ENCODE data around the gene RACGAP1. TPM values are rescaled to one million over a fixed set of nuclear protein-coding genes. Genes with fewer than 3 reads are reported as not detected.
"Not testable (repeated sequence)": the region's sequence is repeated elsewhere in the genome, so short reads cannot be mapped to it uniquely, and the experiment has no call there.

RACGAP1 gene
- polyA plus RNA-seq, 3 donors = 3.1 to 5.4 (median 3.6) TPM

- peaks cover 16 to 18% of the 10 kb centered on the region in 2 donors for H3K36me3 Mint-ChIP-seq
Measured at GRCh38 chr12:49987625-49988303, 37.5 kb downstream of the RACGAP1 start.

DNA sequence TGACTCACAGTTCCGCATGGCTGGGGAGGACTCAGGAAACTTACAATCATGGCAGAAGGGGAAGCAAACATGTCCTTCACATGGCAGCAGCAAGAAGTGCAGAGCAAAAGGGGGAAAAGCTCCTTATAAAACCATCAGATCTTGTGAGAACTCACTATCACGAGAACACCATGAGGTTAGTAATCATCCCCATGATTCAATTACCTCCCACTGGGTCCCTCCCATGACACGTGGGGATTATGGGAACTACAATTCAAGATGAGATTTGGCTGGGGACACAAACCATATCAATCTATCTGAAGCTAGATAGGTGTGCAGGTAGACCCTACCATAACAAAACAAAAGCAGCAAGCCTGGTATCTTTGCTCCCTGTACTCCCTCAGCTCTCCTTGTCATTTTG lies 38.8 kb downstream of the RACGAP1 start:
- DNase-seq; H3K27me3 Mint-ChIP-seq (ENCODE audit: low read depth in 3 of 3); H3K4me2 ChIP-seq (replicated peaks; ENCODE audit: extremely low read depth, low read length, poor library complexity, severe bottlenecking); H3K9me3 Mint-ChIP-seq; H3K9me3 ChIP-seq (replicated peaks in 1 of 2; ENCODE audit: control insufficient read depth in 1 of 2, insufficient read depth in 1 of 2, low read length in 2 of 2); H4K20me1 ChIP-seq (ENCODE audit: insufficient read depth, low read length); H3K27me3 ChIP-seq (ENCODE audit: control insufficient read depth in 2 of 2, insufficient read depth in 2 of 2, low read length in 2 of 2); H3K4me3 ChIP-seq (replicated peaks in 1 of 3; ENCODE audit: low read depth in 2 of 3, low read length in 3 of 3); intact Hi-C loops (cut with micrococcal nuclease); H2AFZ ChIP-seq (ENCODE audit: insufficient read depth, low read depth, low read length, poor library complexity, severe bottlenecking); H3K9ac ChIP-seq (ENCODE audit: insufficient read depth, low read length, poor library complexity, severe bottlenecking); H3K36me3 ChIP-seq (replicated peaks in 1 of 2; ENCODE audit: control insufficient read depth in 1 of 2, insufficient read depth in 2 of 2, low read length in 2 of 2); H3K4me3 Mint-ChIP-seq; H3K36me3 Mint-ChIP-seq; H3K79me2 ChIP-seq (ENCODE audit: insufficient read depth, low read length): not testable (repeated sequence)
- Histone ChIP-seq H3K4me1 (ENCODE audit: control insufficient read depth in 1 of 2, insufficient read depth in 2 of 2, low read length in 2 of 2) (peaks cover 87 to 96% of the 10 kb centered on the region in 2 donors), H3K27ac (ENCODE audit: low read depth in 1 of 2, low read length in 2 of 2) (peak overlapping the region in 1 of 2 donors; percentile 86)
- peak overlapping the region; percentile 58 to 92 (median 79) for H3K27ac Mint-ChIP-seq
- H3K4me1 Mint-ChIP-seq = peaks cover 89% of the 10 kb centered on the region
- WGBS (ENCODE audit: insufficient coverage) = no CpG with 5 or more reads among the region's 3 CpGs

More at GRCh38 chr12:49987625-49988303, 37.5 kb downstream of the RACGAP1 start:
- H3K4me1 Mint-ChIP-seq = peaks cover 82% of the 10 kb centered on the region
- H2AFZ ChIP-seq (ENCODE audit: insufficient read depth, low read depth, low read length, poor library complexity, severe bottlenecking) = no peak overlapping the region
- peaks cover 6 to 12% of the 10 kb centered on the region in 2 donors for H3K36me3 ChIP-seq (replicated peaks in 1 of 2; ENCODE audit: control insufficient read depth in 1 of 2, insufficient read depth in 2 of 2, low read length in 2 of 2)
- peaks cover 0 to 4% (median 0%) of the 10 kb centered on the region in 7 donors for H3K9me3 Mint-ChIP-seq
- peak overlapping the region in 1 of 3 experiments; percentile 26 for H3K4me3 ChIP-seq (replicated peaks in 1 of 3; ENCODE audit: low read depth in 2 of 3, low read length in 3 of 3)
- no peaks in the 10 kb centered on the region for H4K20me1 ChIP-seq (ENCODE audit: insufficient read depth, low read length)
- peak overlapping the region; percentile 78 to 92 (median 86) for H3K27ac Mint-ChIP-seq
- H3K27me3 Mint-ChIP-seq (ENCODE audit: low read depth in 3 of 3) = peaks cover 0 to 1% (median 1%) of the 10 kb centered on the region in 3 donors
- TF ChIP-seq, protein P1, sequence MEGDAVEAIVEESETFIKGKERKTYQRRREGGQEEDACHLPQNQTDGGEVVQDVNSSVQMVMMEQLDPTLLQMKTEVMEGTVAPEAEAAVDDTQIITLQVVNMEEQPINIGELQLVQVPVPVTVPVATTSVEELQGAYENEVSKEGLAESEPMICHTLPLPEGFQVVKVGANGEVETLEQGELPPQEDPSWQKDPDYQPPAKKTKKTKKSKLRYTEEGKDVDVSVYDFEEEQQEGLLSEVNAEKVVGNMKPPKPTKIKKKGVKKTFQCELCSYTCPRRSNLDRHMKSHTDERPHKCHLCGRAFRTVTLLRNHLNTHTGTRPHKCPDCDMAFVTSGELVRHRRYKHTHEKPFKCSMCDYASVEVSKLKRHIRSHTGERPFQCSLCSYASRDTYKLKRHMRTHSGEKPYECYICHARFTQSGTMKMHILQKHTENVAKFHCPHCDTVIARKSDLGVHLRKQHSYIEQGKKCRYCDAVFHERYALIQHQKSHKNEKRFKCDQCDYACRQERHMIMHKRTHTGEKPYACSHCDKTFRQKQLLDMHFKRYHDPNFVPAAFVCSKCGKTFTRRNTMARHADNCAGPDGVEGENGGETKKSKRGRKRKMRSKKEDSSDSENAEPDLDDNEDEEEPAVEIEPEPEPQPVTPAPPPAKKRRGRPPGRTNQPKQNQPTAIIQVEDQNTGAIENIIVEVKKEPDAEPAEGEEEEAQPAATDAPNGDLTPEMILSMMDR (IDR thresholded peaks at IDR 0.05) = no peak
- peak; percentile 66 to 88 (median 84) for DNase-seq
- intact Hi-C loops (cut with micrococcal nuclease) = no loop called here
- peaks cover 79 to 90% of the 10 kb centered on the region in 2 donors for H3K4me1 ChIP-seq (ENCODE audit: control insufficient read depth in 1 of 2, insufficient read depth in 2 of 2, low read length in 2 of 2)
- no peak overlapping the region for H3K4me3 Mint-ChIP-seq
- no CpG with 5 or more reads among the region's 4 CpGs for WGBS (ENCODE audit: insufficient coverage)
- H3K9me3 ChIP-seq (replicated peaks in 1 of 2; ENCODE audit: control insufficient read depth in 1 of 2, insufficient read depth in 1 of 2, low read length in 2 of 2) = no peaks in the 10 kb centered on the region
- peak overlapping the region; percentile 22 for H3K4me2 ChIP-seq (replicated peaks; ENCODE audit: extremely low read depth, low read length, poor library complexity, severe bottlenecking)
- no peaks in the 10 kb centered on the region for H3K27me3 ChIP-seq (ENCODE audit: control insufficient read depth in 2 of 2, insufficient read depth in 2 of 2, low read length in 2 of 2)
- no peak overlapping the region for H3K9ac ChIP-seq (ENCODE audit: insufficient read depth, low read length, poor library complexity, severe bottlenecking)
- H3K79me2 ChIP-seq (ENCODE audit: insufficient read depth, low read length) = peaks cover 7% of the 10 kb centered on the region
- H3K27ac ChIP-seq (ENCODE audit: low read depth in 1 of 2, low read length in 2 of 2) = peak overlapping the region; percentile 52 to 86

Measured in CD14-positive monocyte (primary cell).